Activated CD4-positive, alpha-beta memory T cell treated with anti-CD3 and anti-CD28 coated beads for 36 hours (primary cell): ENCODE measurements around the gene EXOSC10. TPM values are rescaled to one million over a fixed set of nuclear protein-coding genes. Genes with fewer than 3 reads are reported as not detected.
"Not testable (repeated sequence)": the region's sequence is repeated elsewhere in the genome, so short reads cannot be mapped to it uniquely, and the experiment has no call there.

Source experiments
- CTCF ChIA-PET: fragments of 350-600 bp; sonication (Branson Sonifier 250); formaldehyde crosslinking; loops from one replicate; lab custom pipeline; 2021; ENCODE audit warnings: antibody characterized with exemption, inconsistent platforms; lab: Charles Lee
- POLR2A ChIA-PET: fragments of 350-600 bp; sonication (Branson Sonifier 250); formaldehyde crosslinking; loops from one replicate; lab custom pipeline; 2021; ENCODE audit warnings: antibody characterized with exemption; lab: Charles Lee
- DNase-seq: peaks from one replicate; pipeline ENCODE4 v3.0.0-alpha.2; 2020
- H3K27ac Mint-ChIP-seq: one replicate; pipeline ENCODE4 v1.8.0; 2021; ENCODE audit warnings: mixed read lengths
- H3K27me3 Mint-ChIP-seq: one replicate; pipeline ENCODE4 v1.8.0; 2021; ENCODE audit warnings: mixed read lengths
- H3K36me3 Mint-ChIP-seq: one replicate; pipeline ENCODE4 v1.8.0; 2021; ENCODE audit warnings: mixed read lengths
- H3K4me1 Mint-ChIP-seq: one replicate; pipeline ENCODE4 v1.8.0; 2021; ENCODE audit warnings: low read depth, mixed read lengths
- H3K4me3 Mint-ChIP-seq: one replicate; pipeline ENCODE4 v1.8.0; 2021; ENCODE audit warnings: mild to moderate bottlenecking, mixed read lengths
- H3K9me3 Mint-ChIP-seq: one replicate; pipeline ENCODE4 v1.8.0; 2021; ENCODE audit warnings: mixed read lengths
- intact Hi-C: fragments of 100-400 bp; cut with micrococcal nuclease; formaldehyde crosslinking; loops from one replicate; pipeline ENCODE4 v1.15.1; 2023
- total RNA-seq, 2 experiments: library from RNA; stranded (reverse); gene quantifications; one replicate each; pipeline ENCODE4 v1.2.3, GENCODE V29; 2021

EXOSC10 gene
- total RNA-seq, 2 experiments from 2014 or later: 62.1 to 70.0 TPM

GRCh38 chr1:11023201-11023600, 76.5 kb downstream of the EXOSC10 start:
- peaks cover 52% of the 10 kb centered on the region for H3K36me3 Mint-ChIP-seq
- peaks cover 22% of the 10 kb centered on the region for H3K4me1 Mint-ChIP-seq
- no peak for DNase-seq
- intact Hi-C loops: no loop called here
- H3K27me3 Mint-ChIP-seq: no peaks in the 10 kb centered on the region
- no peaks in the 10 kb centered on the region for H3K9me3 Mint-ChIP-seq
- ChIA-PET POLR2A (no interaction called here), CTCF (no interaction called here)
- H3K27ac Mint-ChIP-seq: no peak overlapping the region
- H3K4me3 Mint-ChIP-seq: no peak overlapping the region

DNA sequence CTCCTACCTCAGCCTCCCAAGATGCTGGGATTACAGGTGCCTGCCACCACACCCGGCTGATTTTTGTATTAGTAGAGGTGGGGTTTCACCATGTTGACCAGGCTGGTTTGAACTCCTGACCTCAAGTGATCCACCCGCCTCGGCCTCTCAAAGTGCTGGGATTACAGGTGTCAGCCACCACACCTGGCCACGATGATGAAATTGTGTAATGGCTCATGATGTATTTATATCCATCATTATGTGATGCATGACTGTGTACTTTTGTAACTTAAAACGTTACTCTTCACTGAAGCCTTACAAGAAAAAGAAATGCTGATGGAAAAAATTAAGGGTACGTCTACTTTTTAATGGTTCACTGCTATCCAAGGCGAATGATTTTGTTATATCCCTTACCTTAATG, 79.7 kb downstream of the EXOSC10 start:
- intact Hi-C loops: no loop called here
- ChIA-PET POLR2A (no interaction called here), CTCF (interaction anchor here (1.1 kb wide), 1 partner anchor 18 kb away, joined by 8 read pairs; no protein-coding TSS in a partner anchor)
- Mint-ChIP-seq H3K36me3 (peaks cover 64% of the 10 kb centered on the region), H3K9me3 (no peaks in the 10 kb centered on the region), H3K27ac (no peak overlapping the region), H3K4me3 (no peak overlapping the region), H3K27me3 (no peaks in the 10 kb centered on the region), H3K4me1 (peaks cover 32% of the 10 kb centered on the region)
- no peak for DNase-seq

DNA sequence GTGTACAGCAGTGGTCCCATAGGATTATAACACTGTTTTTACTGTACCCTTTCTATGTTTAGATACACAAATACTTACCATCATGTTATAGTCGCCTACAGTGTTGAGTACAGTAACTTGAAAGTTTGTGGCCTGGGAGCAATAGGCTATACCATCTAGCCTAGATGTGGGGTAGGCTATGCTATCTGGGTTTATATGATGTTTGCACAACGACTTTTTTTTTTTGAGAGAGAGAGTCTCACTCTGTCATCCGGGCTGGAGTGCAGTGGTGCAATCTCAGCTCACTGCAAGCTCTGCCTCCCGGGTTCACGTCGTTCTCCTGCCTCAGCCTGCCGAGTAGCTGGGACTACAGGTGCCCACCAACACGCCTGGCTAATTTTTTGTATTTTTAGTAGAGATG, 80.3 kb downstream of the EXOSC10 start:
- intact Hi-C loops, H3K9me3 Mint-ChIP-seq, DNase-seq, POLR2A ChIA-PET, H3K27ac Mint-ChIP-seq, H3K4me3 Mint-ChIP-seq, H3K27me3 Mint-ChIP-seq: not testable (repeated sequence)
- CTCF ChIA-PET: interaction anchor here (0.6 kb wide), 1 partner anchor 22 kb away, joined by 3 read pairs; no protein-coding TSS in a partner anchor
- Mint-ChIP-seq H3K36me3 (peaks cover 64% of the 10 kb centered on the region), H3K4me1 (peaks cover 32% of the 10 kb centered on the region)

Other genes with a start within 250 kb of the EXOSC10 start
- 100 to 1,000 TPM; 175 to 177 TPM for gene TARDBP, start 87.2 kb downstream of the EXOSC10 start, total RNA-seq
- not detected for gene MASP2, start 52.6 kb downstream of the EXOSC10 start, total RNA-seq
- gene SRM, start 39.9 kb downstream of the EXOSC10 start, total RNA-seq: 100 to 1,000 TPM; 159 to 164 TPM
- gene ANGPTL7, start 89.5 kb upstream of the EXOSC10 start, total RNA-seq: not detected
- 10 to 100 TPM; 35.8 to 39.4 TPM for gene MTOR, start 162.7 kb upstream of the EXOSC10 start, total RNA-seq
- gene UBIAD1, start 173.3 kb upstream of the EXOSC10 start, total RNA-seq: 10 to 100 TPM; 21.4 to 22.4 TPM